Ascending aorta (tissue), 2 donors: ENCODE results near the gene CRCP. TPM values are rescaled to one million over a fixed set of nuclear protein-coding genes. Genes with fewer than 3 reads are reported as not detected.
A peak's percentile ranks its signal among the peaks of the same experiment; 100 is the strongest.

Source experiments
- DNase-seq, 2 donors: peaks; one replicate each; pipeline ENCODE4 v3.0.0-alpha.2; 2019; ENCODE audit warnings: low spot score in 2 of 2
- H3K27ac ChIP-seq, 2 donors: fragments of 200-600 bp; sonication (generic); one replicate each; pipeline ENCODE4 v1.5.1; 2016 to 2017; ENCODE audit warnings: mild to moderate bottlenecking in 1 of 2
- H3K27me3 ChIP-seq: fragments of 200-600 bp; sonication (generic); one replicate; pipeline ENCODE4 v1.5.1; 2017
- H3K36me3 ChIP-seq, 2 donors: fragments of 200-600 bp; sonication (generic); one replicate each; pipeline ENCODE4 v1.5.1; 2016
- H3K4me1 ChIP-seq, 2 donors: fragments of 200-600 bp; sonication (generic); one replicate each; pipeline ENCODE4 v1.5.1; 2016 to 2017; ENCODE audit warnings: mild to moderate bottlenecking in 1 of 2
- H3K4me3 ChIP-seq, 2 donors: fragments of 200-600 bp; sonication (generic); one replicate each; pipeline ENCODE4 v1.5.1; 2016 to 2017; ENCODE audit warnings: mild to moderate bottlenecking in 1 of 2
- H3K9me3 ChIP-seq, 2 donors: fragments of 200-600 bp; sonication (generic); one replicate each; pipeline ENCODE4 v1.5.1; 2016
- CTCF ChIP-seq, 3 experiments: fragments of 200-600 bp in 2 of 3; fragments of 450-650 bp in 1 of 3; sonication (generic) in 2 of 3; IDR thresholded peaks; one replicate each; pipeline ENCODE4 v1.5.1; 2016 to 2019; ENCODE audit warnings: antibody characterized with exemption in 3 of 3, mild to moderate bottlenecking in 1 of 3, moderate library complexity in 1 of 3
- intact Hi-C: fragments of 100-400 bp; cut with DNase I; formaldehyde crosslinking; loops from one replicate; pipeline ENCODE4 v1.15.1; 2023
- total RNA-seq: library from RNA; depleted of rRNA; stranded (reverse); fragments of >200 nt; gene quantifications from one replicate; pipeline ENCODE4 v1.1.0, GENCODE V29; 2016

CRCP gene
- total RNA-seq, 1 donor from 2014 or later = 129 TPM

GRCh38 chr7:66088861-66089838 is 25.5 kb upstream of the CRCP start:
- H3K36me3 ChIP-seq = peaks cover 11 to 45% of the 10 kb centered on the region in 2 donors

GRCh38 chr7:66092654-66093053 is 22.0 kb upstream of the CRCP start:
- intact Hi-C loops = no loop called here
- H3K4me3 ChIP-seq = no peak overlapping the region
- DNase-seq = no peak
- H3K4me1 ChIP-seq = no peaks in the 10 kb centered on the region
- no peak overlapping the region for H3K27ac ChIP-seq
- TF ChIP-seq CTCF (IDR thresholded peaks at IDR 0.05) = no peak
- H3K9me3 ChIP-seq = no peaks in the 10 kb centered on the region
- no peaks in the 10 kb centered on the region for H3K27me3 ChIP-seq
- peaks cover 0 to 23% of the 10 kb centered on the region in 2 donors for H3K36me3 ChIP-seq

More at GRCh38 chr7:66088861-66089838, 25.5 kb upstream of the CRCP start:
- Histone ChIP-seq H3K9me3 (no peaks in the 10 kb centered on the region), H3K27ac (no peak overlapping the region), H3K27me3 (no peaks in the 10 kb centered on the region), H3K4me3 (no peak overlapping the region), H3K4me1 (no peaks in the 10 kb centered on the region)
- TF ChIP-seq CTCF (IDR thresholded peaks at IDR 0.05) = no peak
- intact Hi-C loops = no loop called here
- DNase-seq = no peak

GRCh38 chr7:66095010-66095409 is 19.6 kb upstream of the CRCP start:
- no peaks in the 10 kb centered on the region for H3K4me1 ChIP-seq
- no peak overlapping the region for H3K4me3 ChIP-seq
- TF ChIP-seq CTCF (IDR thresholded peaks at IDR 0.05) = no peak
- DNase-seq = no peak
- H3K9me3 ChIP-seq = no peaks in the 10 kb centered on the region
- peaks cover 0 to 14% of the 10 kb centered on the region in 2 donors for H3K36me3 ChIP-seq
- intact Hi-C loops = no loop called here
- H3K27ac ChIP-seq = no peak overlapping the region
- H3K27me3 ChIP-seq = no peaks in the 10 kb centered on the region

GRCh38 chr7:66099232-66099550 is 15.5 kb upstream of the CRCP start:
- H3K4me3 ChIP-seq = peak overlapping the region in 1 of 2 donors; percentile 60
- H3K36me3 ChIP-seq = no peaks in the 10 kb centered on the region
- no peak for DNase-seq
- no peaks in the 10 kb centered on the region for H3K9me3 ChIP-seq
- TF ChIP-seq CTCF (IDR thresholded peaks at IDR 0.05) = no peak
- H3K4me1 ChIP-seq = no peaks in the 10 kb centered on the region
- peak overlapping the region; percentile 84 to 93 for H3K27ac ChIP-seq
- intact Hi-C loops = no loop called here
- H3K27me3 ChIP-seq = no peaks in the 10 kb centered on the region

- intact Hi-C loops = loop anchor here (1.0 to 5.0 kb wide), 2 partner anchors 15 to 1787 kb away; partner anchors contain the start of genes CRCP and ZNF736
- Histone ChIP-seq H3K36me3 (no peaks in the 10 kb centered on the region), H3K4me3 (peak overlapping the region; percentile 47 to 60), H3K27me3 (no peaks in the 10 kb centered on the region), H3K27ac (peak overlapping the region; percentile 84 to 93), H3K4me1 (no peaks in the 10 kb centered on the region), H3K9me3 (no peaks in the 10 kb centered on the region)
- TF ChIP-seq CTCF (IDR thresholded peaks at IDR 0.05) = no peak
- peak; percentile 25 to 88 for DNase-seq
These were observed 14.9 kb upstream of the CRCP start for GRCh38 chr7:66099551-66100407.
